ENCODE data around the gene DMBT1. TPM values are rescaled to one million over a fixed set of nuclear protein-coding genes. Genes with fewer than 3 reads are reported as not detected.

DMBT1 gene
- total and polyA plus RNA-seq, 4 donors, result 0.03 TPM; not detected in 3

DNA sequence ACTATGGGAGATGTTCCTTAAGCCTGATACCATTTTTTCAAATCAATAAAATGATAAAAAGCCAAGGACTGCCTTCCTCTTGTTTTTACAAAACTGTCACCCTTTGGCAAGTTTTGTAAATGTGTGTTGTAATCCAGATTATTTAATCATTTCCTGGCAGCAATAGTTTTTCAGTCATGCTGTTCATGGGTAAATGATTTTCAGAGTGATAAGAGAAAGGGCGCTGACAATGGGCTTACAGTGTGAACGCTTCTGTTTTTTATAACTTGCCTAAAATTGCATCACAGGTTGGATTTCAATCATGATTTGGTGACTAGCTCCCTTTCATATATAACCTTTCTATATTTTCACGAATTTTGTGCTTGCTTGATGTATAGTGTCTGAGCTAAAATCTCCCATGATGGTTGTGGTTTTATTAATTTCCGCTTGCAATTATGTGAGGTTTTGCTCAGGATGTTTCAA is 19.0 kb upstream of the DMBT1 start:
- WGBS, result 26% methylated on average over 4 of the region's 4 CpGs
- no peaks in the 10 kb centered on the region for H3K27me3 ChIP-seq (ENCODE audit: control insufficient read depth in 4 of 4, insufficient read depth in 4 of 4, low read length in 3 of 4)
- TF ChIP-seq RAD21 (IDR thresholded peaks at IDR 0.05) (peak; percentile 19 to 39), GABPA (IDR thresholded peaks at IDR 0.05 in 1 of 2, conservative IDR thresholded peaks at IDR 0.05 in 1 of 2) (peak in 1 of 2 donors; percentile 42), FOXA1 (IDR thresholded peaks at IDR 0.05) (peak; percentile 46), HNF4A (conservative IDR thresholded peaks at IDR 0.05) (peak; percentile 62 to 73), SP1 (IDR thresholded peaks at IDR 0.05) (peak; percentile 40), EGR1 (IDR thresholded peaks at IDR 0.05; ENCODE audit: low read depth in 2 of 2) (peak in 1 of 2 donors; percentile 39), HNF4G (IDR thresholded peaks at IDR 0.05) (no peak), YY1 (IDR thresholded peaks at IDR 0.05) (peak; percentile 79), JUND (IDR thresholded peaks at IDR 0.05) (peak; percentile 25 to 81), TAF1 (conservative IDR thresholded peaks at IDR 0.05) (no peak), NR2F2 (IDR thresholded peaks at IDR 0.05) (no peak), RXRA (IDR thresholded peaks at IDR 0.05) (peak in 1 of 2 donors; percentile 84), REST (IDR thresholded peaks at IDR 0.05) (peak; percentile 67), CTCF (IDR thresholded peaks at IDR 0.05; ENCODE audit: low read depth, low read length, missing input control) (no peak), FOXA2 (IDR thresholded peaks at IDR 0.05) (peak; percentile 59)
- TF ChIP-seq, protein P1, sequence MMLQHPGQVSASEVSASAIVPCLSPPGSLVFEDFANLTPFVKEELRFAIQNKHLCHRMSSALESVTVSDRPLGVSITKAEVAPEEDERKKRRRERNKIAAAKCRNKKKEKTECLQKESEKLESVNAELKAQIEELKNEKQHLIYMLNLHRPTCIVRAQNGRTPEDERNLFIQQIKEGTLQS (IDR thresholded peaks at IDR 0.05), result peak; percentile 48
- TF ChIP-seq, protein P2, sequence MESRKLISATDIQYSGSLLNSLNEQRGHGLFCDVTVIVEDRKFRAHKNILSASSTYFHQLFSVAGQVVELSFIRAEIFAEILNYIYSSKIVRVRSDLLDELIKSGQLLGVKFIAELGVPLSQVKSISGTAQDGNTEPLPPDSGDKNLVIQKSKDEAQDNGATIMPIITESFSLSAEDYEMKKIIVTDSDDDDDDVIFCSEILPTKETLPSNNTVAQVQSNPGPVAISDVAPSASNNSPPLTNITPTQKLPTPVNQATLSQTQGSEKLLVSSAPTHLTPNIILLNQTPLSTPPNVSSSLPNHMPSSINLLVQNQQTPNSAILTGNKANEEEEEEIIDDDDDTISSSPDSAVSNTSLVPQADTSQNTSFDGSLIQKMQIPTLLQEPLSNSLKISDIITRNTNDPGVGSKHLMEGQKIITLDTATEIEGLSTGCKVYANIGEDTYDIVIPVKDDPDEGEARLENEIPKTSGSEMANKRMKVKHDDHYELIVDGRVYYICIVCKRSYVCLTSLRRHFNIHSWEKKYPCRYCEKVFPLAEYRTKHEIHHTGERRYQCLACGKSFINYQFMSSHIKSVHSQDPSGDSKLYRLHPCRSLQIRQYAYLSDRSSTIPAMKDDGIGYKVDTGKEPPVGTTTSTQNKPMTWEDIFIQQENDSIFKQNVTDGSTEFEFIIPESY (IDR thresholded peaks at IDR 0.05), result peak; percentile 73
- TF ChIP-seq, protein P3, sequence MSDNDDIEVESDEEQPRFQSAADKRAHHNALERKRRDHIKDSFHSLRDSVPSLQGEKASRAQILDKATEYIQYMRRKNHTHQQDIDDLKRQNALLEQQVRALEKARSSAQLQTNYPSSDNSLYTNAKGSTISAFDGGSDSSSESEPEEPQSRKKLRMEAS (IDR thresholded peaks at IDR 0.05), result peak; percentile 75
- no peaks in the 10 kb centered on the region for H3K36me3 ChIP-seq (ENCODE audit: control insufficient read depth in 4 of 4, insufficient read depth in 3 of 4, low read depth in 1 of 4, low read length in 3 of 4)
- no peak overlapping the region for H3K4me3 ChIP-seq (ENCODE audit: low read depth in 1 of 3, low read length in 3 of 3)
- peak overlapping the region in 1 of 2 donors; percentile 51 for H3K27ac ChIP-seq (ENCODE audit: low read depth in 1 of 2, low read length in 2 of 2)
- H3K9ac ChIP-seq (ENCODE audit: low read depth in 1 of 2, low read length in 2 of 2), result no peak overlapping the region
- DNase-seq (ENCODE audit: low spot score), result no peak
- H3K4me1 ChIP-seq (ENCODE audit: control insufficient read depth in 4 of 4, insufficient read depth in 4 of 4, low read length in 3 of 4), result peaks cover 3 to 10% (median 3%) of the 10 kb centered on the region in 4 donors
- H3K9me3 ChIP-seq (ENCODE audit: control insufficient read depth in 4 of 4, low read length in 3 of 4), result no peaks in the 10 kb centered on the region

All from liver (tissue), 9 donors.